T-helper 1 cell treated with Interleukin-12 subunit alpha and Interleukin-12 subunit beta and Interleukin-4 antibody, amounts not matched to agents 30 ng/mL and 1 ng/mL, for 36 hours (primary cell): ENCODE data around the gene F2RL3. TPM values are rescaled to one million over a fixed set of nuclear protein-coding genes. Genes with fewer than 3 reads are reported as not detected.

ENCODE experiments used
- intact Hi-C: fragments of 100-400 bp; cut with micrococcal nuclease; formaldehyde crosslinking; loops from one replicate; pipeline ENCODE4 v1.15.1; 2024
- total RNA-seq: library from RNA; stranded (reverse); gene quantifications from 2 replicates; pipeline ENCODE4 v1.2.3, GENCODE V29; 2022

Gene F2RL3
- total RNA-seq = 0.12 and 0.17 TPM in 2 replicates

- intact Hi-C loops = no loop called here
Observed at GRCh38 chr19:16888629-16889365, at the start of gene F2RL3. TSS of gene F2RL3 (plus strand) at chr19:16888999. CDS start at chr19:16889190, 191 bp downstream.

DNA sequence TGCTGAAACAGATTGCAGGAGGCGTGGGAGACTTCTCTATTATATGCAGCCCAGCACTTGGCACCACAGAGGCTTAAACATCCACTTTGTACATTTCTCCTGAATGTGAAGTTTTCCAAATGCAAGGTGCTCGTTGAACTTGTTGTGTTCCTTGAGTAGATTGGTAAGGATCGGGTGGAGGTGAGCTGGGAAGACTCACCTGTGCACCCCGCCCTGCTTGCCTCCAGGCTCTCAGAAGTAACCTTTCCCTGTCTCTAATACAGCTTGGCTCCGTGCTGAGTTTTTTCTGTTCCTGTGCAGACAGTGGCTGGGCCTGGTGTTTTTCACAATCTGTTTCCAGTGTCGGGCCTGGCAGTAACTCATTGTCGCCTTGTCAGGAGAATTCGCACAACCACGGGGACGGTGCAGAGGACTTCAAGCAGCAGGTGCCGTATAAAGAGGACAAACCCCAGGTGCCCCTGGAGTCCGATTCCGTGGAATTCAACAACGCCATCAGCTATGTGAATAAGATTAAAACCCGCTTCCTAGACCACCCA lies 47.3 kb upstream of the F2RL3 start:
- intact Hi-C loops = no loop called here

DNA sequence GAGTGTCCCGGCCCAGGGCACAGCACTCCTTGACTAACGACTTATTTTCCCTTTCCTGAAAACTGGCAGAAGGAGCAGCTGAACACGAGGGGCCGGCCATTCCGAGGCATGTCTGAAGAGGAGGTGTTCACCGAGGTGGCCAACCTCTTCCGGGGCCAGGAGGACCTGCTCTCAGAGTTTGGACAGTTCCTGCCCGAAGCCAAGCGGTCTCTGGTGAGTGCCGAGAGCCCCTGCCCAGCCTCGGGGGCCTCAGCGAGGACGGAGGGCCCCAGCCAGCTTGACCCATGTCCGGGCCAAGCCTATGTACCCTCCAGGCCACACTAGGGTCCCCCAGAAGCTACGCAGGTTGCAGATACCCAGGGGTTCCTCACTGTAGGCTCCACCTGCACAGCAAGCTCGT lies 41.9 kb upstream of the F2RL3 start:
- intact Hi-C loops = no loop called here

- intact Hi-C loops = no loop called here
Observed at GRCh38 chr19:16847430-16847829, 41.4 kb upstream of the F2RL3 start.

GRCh38 chr19:16849168-16849567 lies 39.6 kb upstream of the F2RL3 start:
- intact Hi-C loops = no loop called here

DNA sequence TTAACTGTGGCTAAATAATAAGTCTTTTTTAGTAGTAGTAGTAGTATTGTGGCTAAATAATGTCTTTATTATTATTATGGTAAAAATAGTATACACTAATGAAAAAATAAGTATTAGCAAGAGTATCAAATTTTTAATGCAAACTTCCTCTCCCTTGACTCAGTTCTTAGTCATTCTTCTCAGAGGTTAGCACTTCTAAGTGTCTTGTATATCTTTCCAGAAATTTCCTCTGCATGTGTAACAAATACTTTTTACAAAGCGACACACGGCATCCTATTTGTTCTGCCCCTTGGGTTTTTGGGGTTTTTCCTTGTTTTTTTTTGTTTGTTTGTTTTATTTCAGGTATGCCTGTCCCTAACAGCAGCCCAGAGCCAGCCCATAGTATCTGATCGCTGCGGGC lies 38.7 kb upstream of the F2RL3 start:
- intact Hi-C loops = no loop called here

DNA sequence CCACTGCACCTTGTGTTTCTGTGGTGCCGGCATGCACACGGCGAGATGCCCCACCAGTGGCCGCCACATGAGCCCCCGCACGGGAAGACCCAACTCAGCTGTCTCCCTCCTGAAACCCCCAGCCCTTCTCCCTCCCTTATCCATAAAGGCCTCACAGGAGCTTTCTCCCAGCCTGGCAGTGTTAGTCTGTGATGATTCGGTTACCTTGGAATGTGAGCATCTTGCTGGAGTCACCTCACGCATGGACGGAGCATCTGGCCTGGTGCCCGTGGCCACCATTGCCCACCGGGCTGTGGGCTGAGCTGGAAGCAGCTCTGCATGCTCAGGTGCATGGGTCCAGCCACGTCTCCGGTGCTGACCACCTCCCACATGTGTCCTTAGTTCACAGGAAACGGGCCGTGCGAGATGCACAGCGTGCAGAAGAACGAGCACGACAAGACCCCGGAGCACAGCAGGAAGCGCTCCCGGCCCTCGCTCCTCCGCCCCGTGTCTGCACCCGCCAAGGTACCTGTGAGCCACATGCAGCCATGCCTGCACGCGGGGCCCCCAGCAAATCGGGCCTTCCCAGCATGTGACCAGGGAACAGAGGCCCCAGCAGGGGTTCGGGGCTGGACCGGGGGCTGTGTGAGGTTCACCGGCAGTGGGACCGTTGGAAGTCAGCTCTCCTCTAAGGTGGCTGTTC lies 37.6 kb upstream of the F2RL3 start:
- intact Hi-C loops = no loop called here

DNA sequence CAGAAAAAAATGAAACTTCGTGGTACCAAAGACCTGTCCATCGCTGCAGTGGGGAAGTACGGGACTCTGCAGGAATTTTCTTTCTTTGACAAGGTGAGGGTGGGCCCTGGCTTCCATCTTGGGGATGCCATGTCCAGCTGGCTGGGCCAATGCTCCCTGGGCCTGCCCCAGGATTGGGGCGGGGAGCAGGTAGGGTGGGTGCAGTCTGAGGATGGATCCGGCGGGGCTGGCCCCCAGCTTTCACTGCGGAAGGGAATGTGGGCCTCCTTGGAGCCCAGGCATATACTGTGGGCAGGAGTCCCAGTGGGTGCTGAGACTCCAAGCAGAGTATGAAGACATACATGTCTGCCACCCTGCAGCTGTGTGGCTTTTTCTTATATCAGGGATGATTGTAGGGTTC lies 35.7 kb upstream of the F2RL3 start:
- intact Hi-C loops = no loop called here

DNA sequence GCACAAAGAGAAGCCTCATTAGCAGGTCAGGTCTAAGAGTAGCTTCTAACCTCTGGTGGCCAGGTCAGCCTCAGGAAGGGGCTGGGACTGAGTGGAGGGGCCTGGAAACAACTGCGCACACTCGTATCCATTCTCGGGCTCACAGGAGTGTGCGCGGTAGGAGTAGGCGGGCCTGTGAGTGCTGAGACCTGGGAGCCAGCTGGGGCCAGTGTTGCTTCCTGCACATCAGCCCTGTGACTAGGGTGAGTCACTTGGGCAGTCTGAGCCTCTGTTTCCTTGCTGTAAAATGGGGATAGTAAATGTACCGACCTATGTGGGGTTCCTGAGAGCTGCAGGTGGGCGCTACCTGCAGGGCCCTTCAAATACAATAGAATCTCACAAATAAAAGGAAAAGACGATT lies 32.7 kb upstream of the F2RL3 start:
- intact Hi-C loops = no loop called here

DNA sequence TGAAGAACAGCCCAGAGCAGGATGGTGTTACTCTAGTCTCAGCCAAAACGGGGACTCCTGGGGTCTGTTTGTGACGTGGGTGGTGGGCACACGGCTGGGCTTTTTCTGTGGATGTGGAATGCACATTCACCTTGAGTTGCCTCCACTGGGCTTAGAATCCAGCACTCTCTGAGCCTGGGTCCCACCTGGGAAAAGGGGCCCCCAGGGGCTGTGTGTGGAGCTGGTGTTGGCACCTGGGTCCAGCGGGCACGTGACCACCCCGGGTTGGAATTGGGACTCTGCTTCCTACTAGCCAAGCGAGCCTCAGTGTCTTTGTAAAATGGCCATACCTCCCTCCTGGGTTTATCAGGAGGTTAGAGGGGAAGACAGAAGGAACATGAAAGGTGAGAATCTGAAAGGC lies 29.2 kb upstream of the F2RL3 start:
- intact Hi-C loops = no loop called here

GRCh38 chr19:16860118-16860517 lies 28.7 kb upstream of the F2RL3 start:
- intact Hi-C loops = no loop called here

DNA sequence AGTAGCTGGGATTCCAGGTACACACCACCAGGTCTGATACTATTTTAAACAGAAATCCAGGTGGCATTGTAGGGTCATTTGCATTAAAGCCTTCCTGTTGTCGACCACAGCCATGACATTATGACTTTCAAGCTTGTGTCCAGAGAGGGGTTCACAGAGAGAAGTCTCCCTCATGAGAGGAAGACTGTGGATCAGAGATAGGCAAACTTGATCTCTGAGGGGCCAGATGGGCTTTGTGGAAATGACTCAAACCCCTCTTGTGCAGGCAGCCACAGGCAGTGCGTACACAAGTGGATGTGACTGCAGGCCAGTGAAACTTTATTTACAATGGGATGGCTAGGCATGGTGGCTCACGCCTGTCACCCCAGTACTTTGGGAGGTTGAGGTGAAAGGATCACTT lies 27.8 kb upstream of the F2RL3 start:
- intact Hi-C loops = no loop called here

- intact Hi-C loops = no loop called here
Observed at GRCh38 chr19:16861834-16862233, 27.0 kb upstream of the F2RL3 start.

DNA sequence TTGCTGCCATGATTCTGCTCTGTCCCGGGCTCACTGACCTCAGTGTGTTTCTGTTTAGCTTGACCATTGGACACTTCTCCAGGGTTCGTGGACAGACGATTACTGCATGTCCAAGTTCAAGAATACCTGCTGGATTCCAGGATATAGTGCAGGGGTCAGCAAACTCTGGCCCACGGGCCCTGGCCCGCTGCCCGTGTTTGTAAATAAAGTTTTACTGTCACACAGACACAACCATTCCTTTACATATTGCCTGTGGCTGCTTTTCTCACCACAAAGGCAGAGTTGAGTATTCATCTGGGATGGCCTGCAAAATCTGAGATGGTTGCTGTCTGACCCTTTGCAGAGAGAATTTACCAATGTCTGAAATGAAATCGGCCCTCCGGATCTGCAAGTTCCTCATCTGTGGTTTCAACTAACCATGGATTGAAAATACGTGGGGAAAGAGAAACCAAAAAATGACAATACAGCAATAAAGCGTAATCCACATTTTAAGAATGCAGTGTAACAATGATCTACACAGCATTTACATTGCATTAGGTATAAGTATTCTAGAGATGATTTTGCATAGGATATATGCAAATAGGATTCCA lies 25.9 kb upstream of the F2RL3 start:
- intact Hi-C loops = no loop called here

- intact Hi-C loops = no loop called here
Observed at GRCh38 chr19:16867211-16867610, 21.6 kb upstream of the F2RL3 start.

GRCh38 chr19:16868423-16869130 lies 20.2 kb upstream of the F2RL3 start:
- intact Hi-C loops = no loop called here

DNA sequence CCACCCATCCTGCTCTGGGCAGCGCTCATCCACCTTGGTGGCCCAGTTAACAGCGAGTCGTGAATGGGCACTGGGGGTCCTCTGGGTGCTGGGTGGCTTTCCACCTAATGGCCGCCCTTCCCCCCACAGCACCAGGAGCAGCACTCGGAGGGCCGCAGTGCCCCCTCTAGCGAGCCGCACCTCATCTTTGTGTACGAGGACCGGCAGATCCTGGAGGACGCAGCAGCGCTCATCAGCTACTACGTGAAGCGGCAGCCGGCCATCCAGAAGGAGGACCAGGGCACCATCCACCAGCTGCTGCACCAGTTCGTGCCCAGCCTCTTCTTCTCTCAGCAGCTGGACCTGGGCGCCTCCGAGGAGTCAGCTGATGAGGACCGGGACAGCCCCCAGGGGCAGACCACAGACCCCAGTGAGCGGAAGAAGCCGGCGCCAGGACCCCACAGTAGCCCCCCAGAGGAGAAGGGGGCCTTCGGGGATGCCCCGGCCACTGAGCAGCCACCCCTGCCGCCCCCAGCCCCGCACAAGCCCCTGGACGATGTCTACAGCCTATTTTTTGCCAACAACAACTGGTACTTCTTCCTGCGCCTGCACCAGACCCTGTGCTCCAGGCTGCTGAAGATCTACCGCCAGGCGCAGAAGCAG lies 19.3 kb upstream of the F2RL3 start:
- intact Hi-C loops = no loop called here

DNA sequence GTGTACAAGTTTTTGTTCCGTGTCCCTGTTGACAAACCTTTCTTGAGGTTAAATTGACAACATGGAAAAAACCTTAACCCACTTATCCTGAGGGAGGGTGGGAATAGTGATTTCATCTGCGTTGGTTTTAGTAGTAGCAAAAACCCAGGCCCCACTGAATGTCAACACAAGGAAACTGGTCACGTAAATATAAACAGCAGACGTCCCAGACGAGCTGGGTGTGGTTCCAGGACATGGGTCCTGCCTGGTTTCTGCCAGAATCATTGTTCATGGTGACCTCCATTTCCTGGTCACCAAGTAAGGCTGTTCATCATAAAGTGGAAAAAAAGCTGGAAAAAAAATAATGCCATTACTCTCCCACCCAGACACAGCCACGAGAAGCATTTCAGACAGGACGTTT lies 16.9 kb upstream of the F2RL3 start:
- intact Hi-C loops = no loop called here

- intact Hi-C loops = no loop called here
Observed at GRCh38 chr19:16872728-16873127, 16.1 kb upstream of the F2RL3 start.

DNA sequence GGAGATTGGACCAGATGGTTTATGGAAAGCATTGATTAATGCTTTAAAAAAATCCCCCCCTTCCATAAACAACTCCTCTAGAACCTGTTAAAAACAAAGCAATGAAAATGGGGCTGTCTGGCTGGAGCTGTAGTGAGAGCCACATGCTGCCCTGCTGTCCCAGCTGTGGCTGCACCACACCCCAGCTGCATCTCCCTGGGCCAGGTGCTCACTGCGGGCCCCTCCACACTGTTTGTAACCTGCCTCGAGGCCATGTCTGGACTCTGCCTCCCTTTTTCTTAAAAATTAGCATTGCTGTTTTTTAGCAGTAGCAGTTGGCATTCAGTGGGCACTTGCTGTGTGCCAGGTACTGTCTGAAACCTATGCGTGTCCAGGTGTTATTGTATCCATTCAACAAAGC lies 15.2 kb upstream of the F2RL3 start:
- intact Hi-C loops = no loop called here

DNA sequence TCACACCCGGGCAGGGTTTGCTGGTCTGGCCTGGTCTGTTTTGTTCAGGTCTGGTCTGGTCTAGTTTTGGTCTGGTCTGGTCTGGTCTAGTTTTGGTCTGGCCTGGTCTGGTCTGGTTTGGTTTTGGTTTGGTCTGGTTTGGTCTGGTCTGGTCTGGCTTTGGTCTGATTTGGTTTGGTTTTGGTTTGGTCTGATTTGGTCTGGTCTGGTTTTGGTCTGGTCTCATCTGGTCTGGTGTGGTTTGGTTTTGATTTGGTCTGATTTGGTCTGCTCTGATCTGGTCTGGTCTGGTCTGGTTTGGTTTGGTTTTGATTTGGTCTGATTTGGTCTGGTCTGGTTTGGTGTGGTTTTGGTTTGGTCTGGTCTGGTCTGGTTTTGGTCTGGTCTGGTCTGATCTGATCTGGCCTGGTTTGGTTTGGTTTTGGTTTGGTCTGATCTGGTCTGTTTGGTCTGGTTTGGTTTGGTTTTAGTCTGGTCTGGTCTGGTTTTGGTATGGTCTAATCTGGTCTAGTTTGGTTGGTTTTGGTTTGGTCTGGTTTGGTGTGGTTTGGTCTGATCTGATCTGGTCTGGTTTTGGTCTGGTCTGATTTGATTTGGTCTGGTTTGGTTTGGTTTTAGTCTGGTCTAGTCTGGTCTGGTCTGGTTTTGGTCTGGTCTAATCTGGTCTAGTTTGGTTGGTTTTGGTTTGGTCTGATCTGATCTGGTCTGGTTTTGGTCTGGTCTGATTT lies 14.4 kb upstream of the F2RL3 start:
- intact Hi-C loops = no loop called here
